ENCODE results near the gene PPP6R3. TPM values are rescaled to one million over a fixed set of nuclear protein-coding genes. Genes with fewer than 3 reads are reported as not detected.

The PPP6R3 gene
- total RNA-seq, 1 experiment from 2014 or later, result 138 TPM

DNA sequence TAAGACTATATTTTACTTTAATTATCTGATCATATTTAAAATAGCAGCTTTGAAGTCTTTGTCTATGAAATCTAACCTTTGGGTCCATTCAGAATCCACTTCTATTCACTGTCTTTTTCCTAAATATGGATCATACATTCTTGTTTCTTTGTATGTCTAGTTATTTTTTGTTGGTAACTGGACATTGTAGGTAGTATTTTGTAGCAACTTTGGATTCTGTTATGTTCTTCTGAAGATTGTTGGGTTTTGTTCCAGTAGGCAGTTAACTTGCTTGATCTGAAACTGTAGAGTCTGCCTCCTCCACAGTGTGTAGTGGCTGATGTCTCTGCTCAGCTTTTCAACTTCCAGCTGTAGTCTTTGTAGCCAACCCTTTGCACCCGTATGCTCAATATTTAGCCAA is 186.3 kb downstream of the PPP6R3 start:
- no peak overlapping the region for H2AK5ac ChIP-seq (ENCODE audit: insufficient read length, low read length)
- no peak overlapping the region for H3T11ph ChIP-seq (ENCODE audit: low read length)
- H2BK12ac ChIP-seq (ENCODE audit: insufficient read length, low read depth, low read length), result no peak overlapping the region
- H3K23me2 ChIP-seq (ENCODE audit: insufficient read length, low read depth, low read length, poor library complexity, severe bottlenecking), result no peaks in the 10 kb centered on the region
- H3K9ac ChIP-seq (ENCODE audit: extremely low read depth, insufficient read length, low read length), result no peak overlapping the region
- no peak overlapping the region for H4K8ac ChIP-seq (replicated peaks; ENCODE audit: insufficient read length, low read depth, low read length)
- no peaks in the 10 kb centered on the region for H3K79me2 ChIP-seq (ENCODE audit: insufficient read depth, low read length)
- Mint-ChIP-seq H3K27me3 (ENCODE audit: low read depth) (peaks cover 5% of the 10 kb centered on the region; the same call in 1 of the 2 replicates), H3K9me3 (peaks cover 20 to 22% of the 10 kb centered on the region in 2 experiments), H3K4me1 (peaks cover 4 to 9% of the 10 kb centered on the region in 2 experiments), H3K36me3 (ENCODE audit: insufficient read depth in 1 of 3, low read depth in 3 of 3) (peaks cover 0 to 11% (median 0%) of the 10 kb centered on the region in 3 experiments; a peak in 3 of 7 replicates), H3K4me3 (no peak overlapping the region), H3K27ac (no peak overlapping the region)
- H3K4me1 ChIP-seq (ENCODE audit: insufficient read depth, low read length), result no peaks in the 10 kb centered on the region
- H4K20me1 ChIP-seq (ENCODE audit: control insufficient read depth, insufficient read depth, insufficient read length), result no peaks in the 10 kb centered on the region
- H3K27me3 ChIP-seq (ENCODE audit: insufficient read depth, low read length), result no peaks in the 10 kb centered on the region
- TF ChIP-seq, protein P1, sequence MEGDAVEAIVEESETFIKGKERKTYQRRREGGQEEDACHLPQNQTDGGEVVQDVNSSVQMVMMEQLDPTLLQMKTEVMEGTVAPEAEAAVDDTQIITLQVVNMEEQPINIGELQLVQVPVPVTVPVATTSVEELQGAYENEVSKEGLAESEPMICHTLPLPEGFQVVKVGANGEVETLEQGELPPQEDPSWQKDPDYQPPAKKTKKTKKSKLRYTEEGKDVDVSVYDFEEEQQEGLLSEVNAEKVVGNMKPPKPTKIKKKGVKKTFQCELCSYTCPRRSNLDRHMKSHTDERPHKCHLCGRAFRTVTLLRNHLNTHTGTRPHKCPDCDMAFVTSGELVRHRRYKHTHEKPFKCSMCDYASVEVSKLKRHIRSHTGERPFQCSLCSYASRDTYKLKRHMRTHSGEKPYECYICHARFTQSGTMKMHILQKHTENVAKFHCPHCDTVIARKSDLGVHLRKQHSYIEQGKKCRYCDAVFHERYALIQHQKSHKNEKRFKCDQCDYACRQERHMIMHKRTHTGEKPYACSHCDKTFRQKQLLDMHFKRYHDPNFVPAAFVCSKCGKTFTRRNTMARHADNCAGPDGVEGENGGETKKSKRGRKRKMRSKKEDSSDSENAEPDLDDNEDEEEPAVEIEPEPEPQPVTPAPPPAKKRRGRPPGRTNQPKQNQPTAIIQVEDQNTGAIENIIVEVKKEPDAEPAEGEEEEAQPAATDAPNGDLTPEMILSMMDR (conservative IDR thresholded peaks at IDR 0.05), result no peak
- no peak overlapping the region for H3K4me2 ChIP-seq (ENCODE audit: insufficient read depth, insufficient read length, low read length)
- H3K14ac ChIP-seq (ENCODE audit: insufficient read depth, low read length), result no peak overlapping the region
- no peak overlapping the region for H2BK20ac ChIP-seq (ENCODE audit: low read depth, low read length, poor library complexity, severe bottlenecking)
- no peak overlapping the region for H3K56ac ChIP-seq (ENCODE audit: insufficient read length, low read depth, low read length)
- WGBS (ENCODE audit: extremely low coverage, insufficient read length, low lambda C conversion rate), result no CpG with 5 or more reads among the region's 1 CpG
- no peak for DNase-seq
- H2BK5ac ChIP-seq (ENCODE audit: insufficient read length, low read length), result no peak overlapping the region
- no peak overlapping the region for H3K27ac ChIP-seq (ENCODE audit: insufficient read length, low read depth, low read length)
- H2BK15ac ChIP-seq (ENCODE audit: low read depth, low read length), result no peak overlapping the region
- no peaks in the 10 kb centered on the region for H3K79me1 ChIP-seq (ENCODE audit: insufficient read depth, low read depth, low read length, poor library complexity, severe bottlenecking)
- no peak overlapping the region for H4K5ac ChIP-seq (ENCODE audit: insufficient read length, low read depth, low read length)
- H3K4ac ChIP-seq (ENCODE audit: low read depth, low read length), result no peak overlapping the region
- H3K9me3 ChIP-seq (ENCODE audit: control insufficient read depth, low read depth, low read length), result peaks cover 8% of the 10 kb centered on the region
- H2AFZ ChIP-seq (ENCODE audit: low read length), result no peak overlapping the region
- H3K18ac ChIP-seq (ENCODE audit: insufficient read length, low read depth, low read length), result no peak overlapping the region
- H3K23ac ChIP-seq (ENCODE audit: insufficient read length, low read depth, low read length), result no peak overlapping the region
- H2BK120ac ChIP-seq (ENCODE audit: low read depth, low read length, poor library complexity, severe bottlenecking), result no peak overlapping the region
- H4K91ac ChIP-seq (ENCODE audit: insufficient read length, low read depth, low read length), result no peak overlapping the region

All from H9 (cell line).